HepG2 (cell line): ENCODE results near the gene FOSB. TPM values are rescaled to one million over a fixed set of nuclear protein-coding genes. Genes with fewer than 3 reads are reported as not detected.

Source experiments
- AHR ChIP-seq: IDR thresholded peaks from 2 replicates; pipeline ENCODE4 v1.6.1; 2018; ENCODE audit warnings: missing genetic modification reagents, missing compliant biosample characterization
- EP300 ChIP-seq, 3 experiments: sonication (generic) in 1 of 3; formaldehyde crosslinking in 1 of 3; IDR thresholded peaks; 2 replicates each; pipeline versions ENCODE4 v1.5.1 to v1.6.1; 2011 to 2020; ENCODE audit warnings: low read depth in 2 of 3, low read length in 2 of 3, borderline replicate concordance in 1 of 3, improper control_type of control experiment in 1 of 3, mild to moderate bottlenecking in 1 of 3, missing genetic modification reagents in 1 of 3, moderate library complexity in 1 of 3
- FOXC1 ChIP-seq: sonication (generic); formaldehyde crosslinking; IDR thresholded peaks from 2 replicates; pipeline ENCODE4 v1.8.0; 2022; ENCODE audit warnings: mild to moderate bottlenecking, missing genetic modification reagents, borderline replicate concordance
- LCORL ChIP-seq, 2 experiments: fragments of 450-650 bp in 1 of 2; sonication (generic) in 1 of 2; formaldehyde crosslinking in 1 of 2; IDR thresholded peaks; 2 replicates each; pipeline versions ENCODE4 v1.5.0 to v1.6.1; 2017 to 2020; ENCODE audit warnings: antibody characterized with exemption in 1 of 2, missing genetic modification reagents in 1 of 2
- MAFF ChIP-seq: IDR thresholded peaks from 2 replicates; pipeline ENCODE4 v1.6.1; 2011; ENCODE audit warnings: low read depth, low read length, improper control_type of control experiment
- MBNL3 ChIP-seq: fragments of 250-450 bp; sonication (Bioruptor Pico); conservative IDR thresholded peaks from 2 replicates; pipeline ENCODE4 v1.8.0; 2022; ENCODE audit warnings: mild to moderate bottlenecking, inconsistent platforms
- MXI1 ChIP-seq: IDR thresholded peaks from 3 replicates; pipeline ENCODE4 v1.6.1; 2012; ENCODE audit warnings: low read depth, low read length, inconsistent platforms, borderline replicate concordance
- NONO ChIP-seq, 2 experiments: fragments of 450-650 bp in 1 of 2; sonication (generic) in 1 of 2; formaldehyde crosslinking in 1 of 2; IDR thresholded peaks in 1 of 2; conservative IDR thresholded peaks in 1 of 2; 2 replicates each; pipeline versions ENCODE4 v1.6.1 to v1.8.0; 2017 to 2022; ENCODE audit warnings: mild to moderate bottlenecking in 1 of 2, missing genetic modification reagents in 1 of 2, moderate library complexity in 1 of 2
- PHF5A ChIP-seq: IDR thresholded peaks from one replicate; pipeline ENCODE4 v1.6.1; 2018; ENCODE audit warnings: low read depth, missing genetic modification reagents; ENCODE audit not compliant: unreplicated experiment
- TARDBP ChIP-seq: sonication (generic); formaldehyde crosslinking; IDR thresholded peaks from 2 replicates; pipeline ENCODE4 v1.8.0; 2022; ENCODE audit warnings: mild to moderate bottlenecking, missing genetic modification reagents
- TBL1XR1 ChIP-seq: fragments of 150-350 bp; IDR thresholded peaks from 2 replicates; pipeline ENCODE4 v1.6.1; 2014; ENCODE audit warnings: borderline replicate concordance, low read length; ENCODE audit not compliant: partially characterized antibody
- ZMYM2 ChIP-seq: sonication (generic); formaldehyde crosslinking; IDR thresholded peaks from 2 replicates; pipeline ENCODE4 v1.8.0; 2022; ENCODE audit warnings: mild to moderate bottlenecking, missing genetic modification reagents
- ZMYM3 ChIP-seq: sonication (generic); formaldehyde crosslinking; IDR thresholded peaks from 2 replicates; pipeline ENCODE4 v1.5.1; 2020; ENCODE audit warnings: mild to moderate bottlenecking, missing genetic modification reagents
- ZNF740 ChIP-seq: sonication (generic); formaldehyde crosslinking; IDR thresholded peaks from 2 replicates; pipeline ENCODE4 v1.4.0; 2020; ENCODE audit warnings: missing genetic modification reagents
- ZNF800 ChIP-seq: sonication (generic); formaldehyde crosslinking; IDR thresholded peaks from 2 replicates; pipeline ENCODE4 v1.4.0; 2020; ENCODE audit warnings: missing genetic modification reagents
- polyA plus RNA-seq, 8 experiments: library from polyadenylated mRNA; depleted of rRNA in 3 of 8; stranded (reverse) in 7 of 8; unstranded in 1 of 8; fragments of >200 nt; fragmentation: Illumina TruSeq in 4 of 8; extraction: Trizol in 4 of 8; gene quantifications; 2 replicates each; pipeline versions ENCODE4 v1.2.1 to v1.2.3, GENCODE V29; 2011 to 2016; ENCODE audit warnings: low read depth in 4 of 8, missing spikeins in 1 of 8, mixed read lengths in 1 of 8; ENCODE audit not compliant: insufficient read depth in 1 of 8
- total RNA-seq, 5 experiments: library from RNA; depleted of rRNA; stranded (reverse); fragments of >200 nt; fragmentation: Illumina TruSeq; extraction: Trizol; gene quantifications; 2 replicates each; pipeline ENCODE4 v1.2.3, GENCODE V29; 2016; ENCODE audit warnings: low read depth in 1 of 5
- TF ChIP-seq, protein P1 (sequence below): sonication (generic); formaldehyde crosslinking; IDR thresholded peaks from 2 replicates; pipeline ENCODE4 v1.5.1; 2020; ENCODE audit warnings: mild to moderate bottlenecking, missing genetic modification reagents, moderate library complexity
- TF ChIP-seq, protein P2 (sequence below): sonication (generic); formaldehyde crosslinking; IDR thresholded peaks from 2 replicates; pipeline ENCODE4 v1.8.1; 2022; ENCODE audit warnings: low read depth, mild to moderate bottlenecking, missing genetic modification reagents

The FOSB gene
- total and polyA plus RNA-seq, 2 of the 13 experiments (the other 11 are each of a cell fraction or from before 2014, with no cell fraction given) = 2.8 to 6.0 TPM

- TF ChIP-seq, protein P1, sequence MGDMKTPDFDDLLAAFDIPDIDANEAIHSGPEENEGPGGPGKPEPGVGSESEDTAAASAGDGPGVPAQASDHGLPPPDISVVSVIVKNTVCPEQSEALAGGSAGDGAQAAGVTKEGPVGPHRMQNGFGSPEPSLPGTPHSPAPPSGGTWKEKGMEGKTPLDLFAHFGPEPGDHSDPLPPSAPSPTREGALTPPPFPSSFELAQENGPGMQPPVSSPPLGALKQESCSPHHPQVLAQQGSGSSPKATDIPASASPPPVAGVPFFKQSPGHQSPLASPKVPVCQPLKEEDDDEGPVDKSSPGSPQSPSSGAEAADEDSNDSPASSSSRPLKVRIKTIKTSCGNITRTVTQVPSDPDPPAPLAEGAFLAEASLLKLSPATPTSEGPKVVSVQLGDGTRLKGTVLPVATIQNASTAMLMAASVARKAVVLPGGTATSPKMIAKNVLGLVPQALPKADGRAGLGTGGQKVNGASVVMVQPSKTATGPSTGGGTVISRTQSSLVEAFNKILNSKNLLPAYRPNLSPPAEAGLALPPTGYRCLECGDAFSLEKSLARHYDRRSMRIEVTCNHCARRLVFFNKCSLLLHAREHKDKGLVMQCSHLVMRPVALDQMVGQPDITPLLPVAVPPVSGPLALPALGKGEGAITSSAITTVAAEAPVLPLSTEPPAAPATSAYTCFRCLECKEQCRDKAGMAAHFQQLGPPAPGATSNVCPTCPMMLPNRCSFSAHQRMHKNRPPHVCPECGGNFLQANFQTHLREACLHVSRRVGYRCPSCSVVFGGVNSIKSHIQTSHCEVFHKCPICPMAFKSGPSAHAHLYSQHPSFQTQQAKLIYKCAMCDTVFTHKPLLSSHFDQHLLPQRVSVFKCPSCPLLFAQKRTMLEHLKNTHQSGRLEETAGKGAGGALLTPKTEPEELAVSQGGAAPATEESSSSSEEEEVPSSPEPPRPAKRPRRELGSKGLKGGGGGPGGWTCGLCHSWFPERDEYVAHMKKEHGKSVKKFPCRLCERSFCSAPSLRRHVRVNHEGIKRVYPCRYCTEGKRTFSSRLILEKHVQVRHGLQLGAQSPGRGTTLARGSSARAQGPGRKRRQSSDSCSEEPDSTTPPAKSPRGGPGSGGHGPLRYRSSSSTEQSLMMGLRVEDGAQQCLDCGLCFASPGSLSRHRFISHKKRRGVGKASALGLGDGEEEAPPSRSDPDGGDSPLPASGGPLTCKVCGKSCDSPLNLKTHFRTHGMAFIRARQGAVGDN (CRISPR knock-in tag) = no peak
- peak in 1 of 2 experiments; percentile 13; a peak in 1 of 4 replicates for TF ChIP-seq EP300 (IDR thresholded peaks at IDR 0.05; ENCODE audit: low read depth in 2 of 2, low read length in 2 of 2)
- no peak for TF ChIP-seq EP300 (CRISPR knock-in tag; IDR thresholded peaks at IDR 0.05; ENCODE audit: borderline replicate concordance)
- TF ChIP-seq MBNL3 (CRISPR knock-in tag) = no peak
- peak; percentile 79 for TF ChIP-seq TARDBP (CRISPR knock-in tag)
- no peak; the same call in 1 of the 2 replicates for TF ChIP-seq AHR (CRISPR knock-in tag)
- TF ChIP-seq NONO (IDR thresholded peaks at IDR 0.05) = no peak
- peak; percentile 78 for TF ChIP-seq NONO (CRISPR knock-in tag; conservative IDR thresholded peaks at IDR 0.05)
- TF ChIP-seq MXI1 = peak; percentile 66; the same call in 1 of the 3 replicates
- peak; percentile 34 for TF ChIP-seq PHF5A
- no peak for TF ChIP-seq LCORL (IDR thresholded peaks at IDR 0.05)
- TF ChIP-seq LCORL (CRISPR knock-in tag; IDR thresholded peaks at IDR 0.05) = peak; percentile 28; the same call in 1 of the 2 replicates
- no peak; the same call in 1 of the 2 replicates for TF ChIP-seq ZMYM2 (CRISPR knock-in tag)
- TF ChIP-seq ZNF740 (CRISPR knock-in tag) = no peak
- 0 out of 2 replicates have a peak, but pooled peaks have one; percentile 46 for TF ChIP-seq FOXC1 (CRISPR knock-in tag)
- TF ChIP-seq MAFF = peak; percentile 66; the same call in 1 of the 2 replicates
- peak; percentile 52; the same call in 1 of the 2 replicates for TF ChIP-seq ZNF800 (CRISPR knock-in tag)
- TF ChIP-seq TBL1XR1 = no peak
- TF ChIP-seq, protein P2, sequence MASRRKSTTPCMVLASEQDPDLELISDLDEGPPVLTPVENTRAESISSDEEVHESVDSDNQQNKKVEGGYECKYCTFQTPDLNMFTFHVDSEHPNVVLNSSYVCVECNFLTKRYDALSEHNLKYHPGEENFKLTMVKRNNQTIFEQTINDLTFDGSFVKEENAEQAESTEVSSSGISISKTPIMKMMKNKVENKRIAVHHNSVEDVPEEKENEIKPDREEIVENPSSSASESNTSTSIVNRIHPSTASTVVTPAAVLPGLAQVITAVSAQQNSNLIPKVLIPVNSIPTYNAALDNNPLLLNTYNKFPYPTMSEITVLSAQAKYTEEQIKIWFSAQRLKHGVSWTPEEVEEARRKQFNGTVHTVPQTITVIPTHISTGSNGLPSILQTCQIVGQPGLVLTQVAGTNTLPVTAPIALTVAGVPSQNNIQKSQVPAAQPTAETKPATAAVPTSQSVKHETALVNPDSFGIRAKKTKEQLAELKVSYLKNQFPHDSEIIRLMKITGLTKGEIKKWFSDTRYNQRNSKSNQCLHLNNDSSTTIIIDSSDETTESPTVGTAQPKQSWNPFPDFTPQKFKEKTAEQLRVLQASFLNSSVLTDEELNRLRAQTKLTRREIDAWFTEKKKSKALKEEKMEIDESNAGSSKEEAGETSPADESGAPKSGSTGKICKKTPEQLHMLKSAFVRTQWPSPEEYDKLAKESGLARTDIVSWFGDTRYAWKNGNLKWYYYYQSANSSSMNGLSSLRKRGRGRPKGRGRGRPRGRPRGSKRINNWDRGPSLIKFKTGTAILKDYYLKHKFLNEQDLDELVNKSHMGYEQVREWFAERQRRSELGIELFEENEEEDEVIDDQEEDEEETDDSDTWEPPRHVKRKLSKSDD = no peak
- TF ChIP-seq ZMYM3 (CRISPR knock-in tag) = peak; percentile 94
Observed at GRCh38 chr19:45478454-45479238, 10.8 kb downstream of the FOSB start (continued).
